ENCODE measurements around the gene PTTG1IP.

- TF ChIP-seq POLR2AphosphoS5 (IDR thresholded peaks at IDR 0.05): no peak
- TF ChIP-seq CTCF (IDR thresholded peaks at IDR 0.05): no peak
- no peak for TF ChIP-seq EP300 (IDR thresholded peaks at IDR 0.05)
- TF ChIP-seq POLR2A (IDR thresholded peaks at IDR 0.05): no peak
Observed at GRCh38 chr21:44881198-44881872, 7.8 kb upstream of the PTTG1IP start.

All from stomach (tissue), 4 donors.